Measurements from ENCODE around the gene THAP9.
"Not testable (repeated sequence)": the region's sequence is repeated elsewhere in the genome, so short reads cannot be mapped to it uniquely, and the experiment has no call there.

Gene THAP9

GRCh38 chr4:82900411-82901182 is at the start of gene THAP9:
THAP9 (plus strand) TSS chr4:82900735; CDS start chr4:82900803, 68 bp downstream.
- peak; percentile 91 for ATAC-seq
- H3K4me1 Mint-ChIP-seq, result peaks cover 35% of the 10 kb centered on the region
- peak; percentile 95 to 99 for DNase-seq
- H3K9me3 Mint-ChIP-seq, result no peaks in the 10 kb centered on the region
- no peak within 1 kb of the TSS for H3K27ac Mint-ChIP-seq
- H3K27me3 Mint-ChIP-seq, result no peaks in the 10 kb centered on the region
- no peak within 1 kb of the TSS for H3K4me3 Mint-ChIP-seq

GRCh38 chr4:82851318-82851717 is 49.2 kb upstream of the THAP9 start:
- Mint-ChIP-seq H3K9me3 (no peaks in the 10 kb centered on the region), H3K4me1 (peaks cover 13% of the 10 kb centered on the region), H3K27me3 (no peaks in the 10 kb centered on the region), H3K27ac (no peak overlapping the region), H3K4me3 (no peak overlapping the region)
- DNase-seq, result no peak
- ATAC-seq, result no peak

- no peak for DNase-seq
- no peak overlapping the region for H3K4me3 Mint-ChIP-seq
- no peaks in the 10 kb centered on the region for H3K9me3 Mint-ChIP-seq
- no peaks in the 10 kb centered on the region for H3K27me3 Mint-ChIP-seq
- ATAC-seq, result peak; percentile 68
- peak overlapping the region in 1 of 2 donors; percentile 2 for H3K27ac Mint-ChIP-seq
- peaks cover 13% of the 10 kb centered on the region for H3K4me1 Mint-ChIP-seq
Observed at GRCh38 chr4:82851885-82852750, 48.4 kb upstream of the THAP9 start.

- no peak overlapping the region for H3K4me3 Mint-ChIP-seq
- ATAC-seq, result no peak
- no peaks in the 10 kb centered on the region for H3K9me3 Mint-ChIP-seq
- no peaks in the 10 kb centered on the region for H3K27me3 Mint-ChIP-seq
- no peak for DNase-seq
- H3K4me1 Mint-ChIP-seq, result peaks cover 13% of the 10 kb centered on the region
- H3K27ac Mint-ChIP-seq, result no peak overlapping the region
Observed at GRCh38 chr4:82852751-82853285, 47.7 kb upstream of the THAP9 start.

GRCh38 chr4:82860487-82860886 is 40.0 kb upstream of the THAP9 start:
- DNase-seq, ATAC-seq, H3K27me3 Mint-ChIP-seq, H3K9me3 Mint-ChIP-seq, H3K4me3 Mint-ChIP-seq, H3K27ac Mint-ChIP-seq: not testable (repeated sequence)
- peaks cover 23% of the 10 kb centered on the region for H3K4me1 Mint-ChIP-seq

GRCh38 chr4:82861529-82861928 is 39.0 kb upstream of the THAP9 start:
- no peaks in the 10 kb centered on the region for H3K9me3 Mint-ChIP-seq
- no peak overlapping the region for H3K4me3 Mint-ChIP-seq
- no peak overlapping the region for H3K27ac Mint-ChIP-seq
- H3K4me1 Mint-ChIP-seq, result peaks cover 33% of the 10 kb centered on the region
- H3K27me3 Mint-ChIP-seq, result no peaks in the 10 kb centered on the region
- no peak for ATAC-seq
- no peak for DNase-seq

GRCh38 chr4:82864336-82864979 is 36.1 kb upstream of the THAP9 start:
- no peaks in the 10 kb centered on the region for H3K27me3 Mint-ChIP-seq
- DNase-seq (peak; percentile 20 to 39), ATAC-seq (peak; percentile 79)
- H3K27ac Mint-ChIP-seq, result peak overlapping the region; percentile 73 to 95
- no peaks in the 10 kb centered on the region for H3K9me3 Mint-ChIP-seq
- peaks cover 40% of the 10 kb centered on the region for H3K4me1 Mint-ChIP-seq
- H3K4me3 Mint-ChIP-seq, result peak overlapping the region; percentile 75 to 83

GRCh38 chr4:82865592-82865991 is 34.9 kb upstream of the THAP9 start:
- peak in 1 of 2 donors; percentile 34 for DNase-seq
- H3K4me3 Mint-ChIP-seq, result peak overlapping the region; percentile 2 to 38
- no peaks in the 10 kb centered on the region for H3K9me3 Mint-ChIP-seq
- peaks cover 40% of the 10 kb centered on the region for H3K4me1 Mint-ChIP-seq
- ATAC-seq, result peak; percentile 87
- H3K27ac Mint-ChIP-seq, result no peak overlapping the region
- no peaks in the 10 kb centered on the region for H3K27me3 Mint-ChIP-seq

GRCh38 chr4:82866033-82866432 is 34.5 kb upstream of the THAP9 start:
- not testable (repeated sequence) for H3K9me3 Mint-ChIP-seq, ATAC-seq, DNase-seq, H3K27me3 Mint-ChIP-seq
- Mint-ChIP-seq H3K4me3 (peak overlapping the region in 1 of 2 donors; percentile 38), H3K4me1 (peaks cover 40% of the 10 kb centered on the region), H3K27ac (peak overlapping the region in 1 of 2 donors; percentile 91)

- DNase-seq, result no peak
- H3K27ac Mint-ChIP-seq, result peak overlapping the region in 1 of 2 donors; percentile 33
- ATAC-seq, result no peak
- H3K4me3 Mint-ChIP-seq, result no peak overlapping the region
- H3K4me1 Mint-ChIP-seq, result peaks cover 34% of the 10 kb centered on the region
- no peaks in the 10 kb centered on the region for H3K9me3 Mint-ChIP-seq
- no peaks in the 10 kb centered on the region for H3K27me3 Mint-ChIP-seq
Observed at GRCh38 chr4:82866706-82867385, 33.7 kb upstream of the THAP9 start.

GRCh38 chr4:82868572-82868971 is 32.0 kb upstream of the THAP9 start:
- Mint-ChIP-seq H3K27me3 (no peaks in the 10 kb centered on the region), H3K4me1 (peaks cover 34% of the 10 kb centered on the region), H3K9me3 (no peaks in the 10 kb centered on the region), H3K27ac (no peak overlapping the region), H3K4me3 (no peak overlapping the region)
- DNase-seq (no peak), ATAC-seq (no peak)

- peaks cover 45% of the 10 kb centered on the region for H3K4me1 Mint-ChIP-seq
- H3K4me3 Mint-ChIP-seq, result no peak overlapping the region
- H3K27me3 Mint-ChIP-seq, result no peaks in the 10 kb centered on the region
- no peaks in the 10 kb centered on the region for H3K9me3 Mint-ChIP-seq
- ATAC-seq (no peak), DNase-seq (no peak)
- H3K27ac Mint-ChIP-seq, result no peak overlapping the region
Observed at GRCh38 chr4:82885410-82885809, 15.1 kb upstream of the THAP9 start.

GRCh38 chr4:82886147-82886942 is 14.2 kb upstream of the THAP9 start:
- DNase-seq (no peak), ATAC-seq (no peak)
- no peaks in the 10 kb centered on the region for H3K27me3 Mint-ChIP-seq
- no peak overlapping the region for H3K27ac Mint-ChIP-seq
- no peaks in the 10 kb centered on the region for H3K9me3 Mint-ChIP-seq
- peaks cover 48% of the 10 kb centered on the region for H3K4me1 Mint-ChIP-seq
- H3K4me3 Mint-ChIP-seq, result no peak overlapping the region

GRCh38 chr4:82889287-82889686 is 11.2 kb upstream of the THAP9 start:
- Mint-ChIP-seq H3K27me3 (no peaks in the 10 kb centered on the region), H3K4me3 (peak overlapping the region; percentile 92), H3K4me1 (peaks cover 63% of the 10 kb centered on the region), H3K27ac (no peak overlapping the region), H3K9me3 (no peaks in the 10 kb centered on the region)
- ATAC-seq (no peak), DNase-seq (no peak)

Data from stimulated activated naive CD8-positive, alpha-beta T cell treated with anti-CD3 and anti-CD28 coated beads, Interleukin-15, amount 100 ng/mL, for 72 hours (primary cell).